HCEC 1CT (cell line): ENCODE results near the gene SOCS6.
"Not testable (repeated sequence)": the region's sequence is repeated elsewhere in the genome, so short reads cannot be mapped to it uniquely, and the experiment has no call there.

ENCODE experiments used
- DNase-seq: peaks from one replicate; pipeline ENCODE4 v3.0.0-alpha.2; 2017

The SOCS6 gene

DNA sequence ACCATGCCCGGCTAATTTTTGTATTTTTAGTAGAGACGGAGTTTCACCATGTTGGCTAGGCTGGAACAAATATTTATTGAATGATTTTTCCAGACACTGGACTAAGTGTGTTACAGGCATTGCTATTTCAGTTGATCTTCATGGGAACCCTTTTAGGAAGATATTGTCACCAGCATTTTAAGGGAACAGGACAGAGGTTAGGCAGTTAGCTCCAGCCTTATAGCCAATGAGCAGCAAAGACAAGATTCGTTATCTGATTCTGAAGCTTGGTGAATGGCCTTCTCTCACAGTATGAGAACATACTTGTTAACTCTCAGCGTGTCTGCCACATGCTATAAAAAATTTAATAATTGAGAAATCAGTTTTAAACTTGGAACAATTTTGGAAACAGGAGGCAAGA is 73.4 kb downstream of the SOCS6 start:
- no peak for DNase-seq

DNA sequence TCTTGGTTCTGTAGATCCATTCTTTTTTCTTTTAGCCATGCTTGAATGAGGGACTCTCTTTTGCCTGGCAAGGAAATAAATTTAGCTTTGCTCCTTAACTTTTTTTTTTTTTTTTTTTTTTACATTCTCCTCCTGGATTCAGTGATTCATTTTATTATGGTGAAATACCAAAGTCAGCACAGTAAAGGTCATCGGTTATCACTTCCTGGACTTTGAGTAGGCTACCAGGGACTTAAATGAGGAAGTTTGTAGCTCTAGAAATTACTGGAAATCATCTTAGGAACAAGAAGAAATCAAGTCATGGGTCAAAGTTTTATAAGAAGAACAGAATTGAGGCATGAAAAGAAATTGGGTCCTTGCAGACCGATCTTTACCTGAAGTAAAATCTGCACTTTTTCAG is 75.0 kb downstream of the SOCS6 start:
- peak; percentile 66 for DNase-seq

DNA sequence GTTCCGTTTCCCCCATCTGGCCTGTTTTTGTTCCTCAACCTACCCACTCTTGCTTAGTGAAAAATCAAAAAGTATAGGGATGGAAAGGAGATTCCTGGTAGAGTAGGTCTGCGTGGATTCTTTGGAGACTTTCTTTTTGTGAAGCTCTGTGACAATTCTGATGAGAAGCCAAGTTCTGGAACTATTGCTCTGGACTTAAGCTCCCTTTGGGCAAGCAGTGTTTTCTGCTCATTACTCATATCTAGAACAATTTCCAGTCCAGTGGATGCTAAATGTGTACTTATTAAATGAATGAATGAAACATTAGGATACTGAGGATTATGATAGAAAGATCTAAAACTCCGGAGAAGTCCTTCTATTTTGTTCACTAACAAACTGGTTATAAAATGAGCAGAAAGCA is 76.5 kb downstream of the SOCS6 start:
- no peak for DNase-seq

DNA sequence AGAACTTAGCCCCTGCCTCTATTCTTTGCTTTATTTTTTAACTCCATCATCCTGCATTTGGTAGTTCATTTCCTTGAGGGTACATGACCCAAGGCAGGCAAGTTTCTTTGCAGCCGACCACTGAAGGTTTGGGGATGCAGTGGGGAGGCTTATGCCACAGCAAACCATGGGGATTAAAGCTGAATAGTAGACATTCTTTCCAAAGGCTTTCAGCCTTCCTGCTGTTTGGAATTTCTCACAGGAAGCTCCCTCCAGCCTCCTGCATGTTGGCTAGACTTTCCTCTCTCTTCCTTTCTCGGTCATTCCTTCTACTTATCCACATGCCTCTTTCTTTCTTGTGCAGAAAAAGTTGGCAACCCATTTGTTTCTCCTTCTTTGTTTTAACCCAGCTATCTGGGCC is 77.3 kb downstream of the SOCS6 start:
- DNase-seq, result no peak

DNA sequence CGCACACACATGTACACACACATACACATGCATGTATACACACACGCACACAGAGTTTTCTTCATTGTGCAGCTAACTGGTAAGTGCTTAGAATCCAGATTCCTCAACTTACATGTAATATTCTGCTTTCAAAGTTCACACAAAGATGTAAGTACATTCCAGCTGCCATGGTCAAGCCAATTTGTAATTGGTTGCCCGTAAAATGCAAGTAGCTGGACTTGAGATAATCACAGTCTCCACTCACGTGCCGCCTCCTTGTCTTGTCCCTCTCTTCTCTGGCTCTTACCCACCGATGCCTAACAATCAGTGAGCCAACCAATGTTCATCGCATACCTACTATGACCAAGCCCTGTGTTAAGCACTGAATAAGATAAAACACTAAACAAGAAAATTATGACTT is 77.8 kb downstream of the SOCS6 start:
- DNase-seq, result no peak

DNA sequence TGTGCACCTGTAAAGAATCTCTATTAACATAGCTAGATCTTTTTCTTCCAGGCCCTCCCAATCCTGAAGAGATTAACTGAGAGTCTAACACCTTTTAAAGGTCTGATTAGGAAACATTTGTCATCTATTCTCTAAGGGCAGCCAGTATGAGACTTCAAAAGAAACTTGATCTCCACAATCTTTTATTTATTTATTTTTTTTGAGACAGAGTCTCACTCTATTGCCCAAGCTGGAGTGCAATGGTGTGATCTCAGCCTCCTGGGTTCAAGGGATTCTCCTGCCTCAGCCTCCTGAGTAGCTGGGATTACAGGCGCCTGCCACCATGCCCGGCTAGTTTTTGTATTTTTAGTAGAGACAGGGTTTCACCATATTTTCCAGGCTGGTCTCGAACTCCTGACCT is 78.5 kb downstream of the SOCS6 start:
- not testable (repeated sequence) for DNase-seq

DNA sequence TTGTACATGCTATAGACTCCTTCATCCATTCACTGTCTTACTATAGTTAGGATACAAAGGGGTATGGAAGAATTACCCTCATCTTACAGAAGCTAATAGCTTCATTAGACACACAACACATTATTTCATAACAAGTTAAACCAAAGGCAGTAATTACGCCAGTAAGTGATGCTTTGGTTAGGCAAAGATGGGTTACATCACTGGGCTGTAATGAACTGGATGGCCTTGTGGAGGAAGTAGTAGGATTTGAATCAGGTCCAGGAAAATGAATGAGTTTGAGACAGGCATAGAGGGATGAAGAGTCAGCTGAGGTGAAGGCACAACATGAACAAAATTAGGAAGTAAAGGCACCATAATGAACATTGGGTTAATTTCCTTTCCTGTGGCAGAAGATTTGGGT is 80.1 kb downstream of the SOCS6 start:
- peak; percentile 28 for DNase-seq

DNA sequence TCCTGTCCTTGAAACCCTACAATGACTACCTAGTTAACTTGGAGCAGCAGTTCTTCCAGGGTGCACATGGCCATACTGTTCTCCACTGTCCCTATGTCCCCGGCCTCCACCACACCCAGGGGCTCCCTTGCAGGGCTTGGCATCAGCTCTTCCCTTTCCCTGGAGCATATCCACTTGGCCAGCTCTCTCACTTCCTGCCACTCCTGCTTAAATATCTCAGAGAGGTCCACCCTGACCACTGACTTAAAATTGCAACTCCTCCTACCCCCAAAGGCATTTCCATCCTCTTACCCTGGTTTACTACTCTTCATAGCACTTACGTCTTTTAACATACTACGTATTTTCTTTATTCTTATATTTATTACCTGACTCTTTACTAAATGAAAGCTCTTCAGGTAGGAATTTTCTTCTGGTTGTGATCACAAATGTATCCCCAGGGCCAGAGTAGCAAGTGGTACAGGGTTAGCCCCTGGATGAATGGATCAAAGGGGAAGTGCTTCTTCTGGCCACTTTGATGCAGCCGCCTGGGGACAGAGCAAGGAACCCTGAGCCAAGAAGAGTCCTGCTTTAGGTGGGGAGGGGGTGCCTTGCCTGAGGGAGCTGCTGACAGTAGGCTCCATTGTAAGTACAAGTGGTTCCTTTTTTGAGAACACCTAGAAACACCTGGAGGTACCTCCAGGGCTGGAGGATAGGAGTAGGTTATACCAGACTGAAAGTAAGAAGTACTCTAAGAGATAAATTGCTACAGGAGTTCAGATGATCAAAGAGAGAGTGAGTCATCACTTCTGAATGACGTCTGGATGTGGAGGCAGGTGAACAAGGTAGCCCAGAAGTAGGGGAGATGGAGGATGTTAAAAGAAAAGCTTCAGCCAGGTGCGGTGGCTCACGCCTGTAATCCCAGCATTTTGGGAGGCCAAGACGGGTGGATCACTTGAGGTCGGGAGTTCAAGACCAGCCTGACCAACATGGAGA is 82.2 kb downstream of the SOCS6 start:
- no peak for DNase-seq

DNA sequence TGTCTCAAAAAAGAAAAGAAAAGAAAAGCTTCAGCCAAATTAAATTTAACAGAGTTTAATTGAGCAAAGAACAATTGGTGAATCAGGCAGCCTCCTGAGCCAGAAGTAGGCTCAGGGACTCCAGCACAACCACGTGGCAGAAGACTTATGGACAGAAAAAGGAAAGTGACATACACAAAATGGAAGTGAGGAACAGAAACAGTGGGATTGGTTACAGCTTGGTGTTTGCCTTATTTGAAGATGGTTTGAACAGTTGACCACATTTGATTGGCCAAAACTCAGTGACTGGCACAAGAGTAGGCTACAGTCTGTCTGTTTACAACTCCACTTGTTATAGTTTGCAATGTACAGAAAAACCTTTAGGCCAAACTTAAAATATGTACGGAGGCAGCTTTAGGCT is 83.1 kb downstream of the SOCS6 start:
- no peak for DNase-seq

DNA sequence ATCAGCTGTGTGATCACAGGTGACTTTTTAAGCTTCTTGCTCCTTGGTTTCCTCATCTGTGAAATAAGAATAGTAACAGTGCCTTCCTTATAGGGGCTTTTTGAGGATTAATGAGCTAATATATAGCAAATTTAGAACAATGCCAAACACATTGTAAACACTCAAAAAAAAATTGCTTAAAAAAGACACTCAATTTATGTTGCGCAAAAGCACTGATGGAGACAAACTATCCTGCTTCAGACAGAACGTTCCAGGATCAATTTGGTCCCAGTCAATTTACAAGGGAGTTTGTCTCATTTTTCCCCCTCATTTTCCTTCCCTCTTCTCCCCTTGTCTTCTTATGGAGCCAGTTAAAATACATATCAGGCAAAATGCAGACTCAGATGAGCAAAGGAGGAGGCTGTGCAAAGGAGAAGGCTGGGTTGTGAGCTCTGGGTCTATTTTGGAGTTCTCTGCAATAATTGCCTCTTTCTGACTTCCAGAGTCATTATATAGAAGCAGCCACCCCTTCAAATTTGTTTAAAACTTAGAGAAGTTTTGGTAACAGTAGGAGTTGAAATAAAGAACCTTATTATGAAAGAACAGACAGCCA is 83.7 kb downstream of the SOCS6 start:
- no peak for DNase-seq

DNA sequence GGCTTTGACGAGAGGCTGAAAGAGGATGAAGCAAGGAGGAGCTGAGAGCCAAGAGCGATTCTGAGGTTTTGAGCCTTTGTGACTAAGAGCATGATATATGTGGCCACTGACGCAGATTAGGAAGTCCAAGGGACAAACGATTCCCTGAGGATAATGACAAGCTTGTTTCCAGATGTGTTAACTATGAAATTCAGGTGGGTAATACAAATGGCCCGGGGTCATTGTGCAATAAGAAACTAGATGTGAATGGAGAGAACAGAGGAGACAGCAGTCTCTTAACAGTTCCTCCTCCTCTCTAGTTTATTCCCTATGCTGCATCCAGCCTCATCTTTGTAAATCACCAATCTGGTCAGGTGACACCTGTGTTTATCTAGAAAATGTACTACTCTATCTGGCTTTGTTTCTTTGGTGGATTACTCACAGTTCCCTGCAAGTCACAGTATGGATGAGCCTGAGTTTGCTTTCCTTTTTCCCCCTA is 84.2 kb downstream of the SOCS6 start:
- peak; percentile 83 for DNase-seq

DNA sequence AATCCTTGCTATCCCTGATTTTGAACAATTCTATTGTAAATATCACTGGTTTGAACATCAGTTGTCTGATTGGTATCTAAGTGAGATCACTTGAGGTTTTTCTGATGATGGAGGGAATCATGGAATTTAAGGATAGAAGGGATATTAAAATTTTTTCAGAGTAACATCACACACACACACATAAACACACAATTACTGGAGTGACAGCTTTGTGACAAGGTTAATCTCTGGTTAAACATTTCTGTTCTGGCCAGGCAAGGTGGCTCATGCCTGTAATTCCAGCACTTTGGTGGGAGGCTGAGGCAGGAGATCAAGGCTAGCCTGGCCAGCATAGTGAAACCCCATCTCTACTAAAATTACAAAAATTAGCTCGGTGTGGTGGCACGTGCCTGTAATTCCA is 85.3 kb downstream of the SOCS6 start:
- DNase-seq, result peak; percentile 17

DNA sequence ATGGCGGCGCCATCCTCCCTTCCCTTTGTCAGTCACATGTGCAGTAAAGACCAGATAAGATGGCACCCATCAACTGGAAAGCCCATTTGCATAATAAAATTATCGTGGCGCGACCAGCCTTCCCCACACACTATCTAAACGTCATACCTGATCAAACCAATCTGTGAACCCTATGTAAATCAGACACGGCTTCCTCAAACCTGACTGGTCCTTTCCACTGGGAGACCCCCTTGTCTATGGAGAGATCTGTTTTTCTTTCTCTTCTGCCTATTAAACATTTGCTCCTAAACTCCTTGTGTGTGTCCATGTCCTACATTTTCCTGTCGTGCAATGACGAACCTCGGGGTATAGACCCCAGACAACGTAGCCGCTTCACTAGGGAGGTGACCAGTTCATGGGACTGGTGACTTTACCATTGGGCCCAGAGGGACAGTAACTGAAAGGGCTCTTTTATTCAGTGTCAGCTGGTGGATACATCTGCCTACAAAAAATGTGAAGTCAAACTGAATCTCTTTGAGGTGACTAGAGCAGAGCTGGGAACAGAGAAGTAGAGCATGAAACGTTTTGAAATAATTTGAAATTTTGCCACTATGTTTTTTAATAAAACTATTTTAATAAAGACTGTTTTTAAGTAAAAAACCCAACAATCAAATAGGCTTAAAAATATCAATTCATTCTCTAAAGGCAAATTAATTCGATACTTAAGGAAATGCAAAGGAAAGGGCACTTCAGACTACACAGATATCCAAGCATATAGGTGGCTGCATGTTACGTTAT is 87.5 kb downstream of the SOCS6 start:
- no peak for DNase-seq

DNA sequence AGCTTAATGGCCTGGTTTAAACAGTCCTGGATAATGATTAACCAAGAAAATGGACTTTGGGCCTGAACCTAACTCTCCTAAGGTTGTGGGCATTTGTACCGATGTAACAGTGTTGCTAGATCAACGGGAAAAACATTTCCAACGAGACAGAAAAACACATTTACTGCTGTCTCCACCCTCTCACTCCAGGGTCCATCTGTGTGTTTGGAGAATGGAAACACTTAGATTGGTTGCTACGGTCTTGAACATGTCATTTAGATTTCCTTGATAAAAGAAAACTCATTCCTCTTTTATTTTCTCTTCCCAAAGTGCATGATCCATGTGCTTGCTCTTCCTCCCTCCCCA is 88.0 kb downstream of the SOCS6 start:
- no peak for DNase-seq

DNA sequence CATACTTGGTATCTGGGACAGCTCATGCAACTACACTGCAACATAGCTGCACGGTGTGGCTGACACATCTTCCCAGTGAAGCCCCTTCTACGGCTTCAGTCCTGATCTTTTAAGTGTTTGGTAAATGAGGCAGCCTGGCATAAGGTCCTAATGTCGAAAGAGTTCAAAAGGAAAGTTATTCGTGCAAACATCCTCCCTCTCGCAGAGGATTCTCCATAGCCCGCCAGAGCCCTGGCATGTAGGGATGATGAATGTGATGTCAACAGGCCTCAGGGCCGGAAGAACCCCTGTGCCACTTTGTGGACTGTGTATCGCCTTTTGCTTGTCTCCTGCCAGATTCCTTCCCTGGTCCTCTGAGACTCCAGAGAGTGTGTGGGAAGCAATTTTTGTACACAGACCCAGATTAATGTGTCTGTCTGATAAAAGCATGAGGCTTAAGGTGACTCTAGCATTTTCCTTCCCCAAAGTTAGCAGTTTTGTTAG is 88.5 kb downstream of the SOCS6 start:
- DNase-seq, result no peak

DNA sequence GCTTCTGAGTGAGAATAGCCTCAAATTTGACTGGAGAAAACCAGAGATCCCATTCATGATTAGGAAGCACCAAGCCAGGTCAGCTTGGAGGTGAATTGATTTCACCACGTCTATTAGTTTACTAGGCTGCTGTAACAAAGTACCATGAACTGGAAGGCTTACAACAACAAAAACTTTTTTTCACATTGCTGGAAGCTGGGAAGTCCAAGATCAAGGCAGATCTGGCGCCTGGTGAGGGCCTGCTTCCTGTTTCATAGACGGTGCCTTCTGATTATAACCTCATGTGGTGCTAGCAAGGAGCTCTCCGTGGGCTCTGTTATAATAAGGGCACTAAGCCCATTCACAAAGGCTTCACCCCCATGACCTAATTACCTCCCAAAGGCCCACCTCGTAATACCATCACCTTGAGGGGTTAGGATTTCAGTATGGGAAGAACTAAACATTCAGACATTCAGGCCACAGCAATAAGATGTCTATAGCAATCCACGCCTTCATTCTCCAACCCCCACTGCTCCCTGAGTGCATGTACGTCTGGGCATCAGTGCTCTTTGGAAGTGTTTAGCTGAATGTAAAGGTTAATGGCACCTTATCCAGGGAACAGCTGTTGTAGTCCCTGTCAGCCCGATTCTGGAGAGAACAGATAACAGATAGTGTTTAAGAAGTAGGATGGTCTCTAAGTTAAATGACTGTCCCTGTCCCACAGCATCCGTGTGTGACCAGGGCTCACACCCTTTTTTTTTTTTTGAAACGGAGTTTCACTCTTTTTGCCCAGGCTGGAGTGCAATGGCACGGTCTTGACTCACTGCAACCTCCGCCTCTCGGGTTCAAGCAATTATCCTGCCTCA is 89.2 kb downstream of the SOCS6 start:
- no peak for DNase-seq
